ENCODE results near the gene TEAD1. TPM values are rescaled to one million over a fixed set of nuclear protein-coding genes. Genes with fewer than 3 reads are reported as not detected.

TEAD1 gene
- total and polyA plus RNA-seq, 9 of the 15 experiments (the other 6 are each of a cell fraction or from before 2014, with no cell fraction given): 1.7 to 17.7 (median 10.8) TPM

DNA sequence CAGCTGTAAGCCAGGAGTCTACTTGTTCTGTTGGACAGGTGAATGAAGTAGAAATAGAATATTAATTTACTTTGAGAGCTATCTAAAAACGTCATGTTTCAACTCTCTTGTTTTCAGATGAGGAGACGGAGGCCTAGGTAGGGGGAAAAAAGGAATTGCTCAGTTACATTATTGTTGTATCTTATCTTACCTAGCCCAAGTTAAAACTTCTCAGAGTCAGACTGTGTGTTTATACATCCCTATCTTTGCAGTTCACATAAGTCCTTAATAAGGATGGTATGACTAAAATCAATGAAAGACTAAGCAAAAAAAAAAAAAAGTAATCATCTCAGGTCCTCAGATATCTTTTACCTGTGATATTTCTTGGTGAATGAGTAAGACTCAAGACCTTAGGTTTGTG lies 62.8 kb downstream of the TEAD1 start (continued):
- TF ChIP-seq, protein P1, sequence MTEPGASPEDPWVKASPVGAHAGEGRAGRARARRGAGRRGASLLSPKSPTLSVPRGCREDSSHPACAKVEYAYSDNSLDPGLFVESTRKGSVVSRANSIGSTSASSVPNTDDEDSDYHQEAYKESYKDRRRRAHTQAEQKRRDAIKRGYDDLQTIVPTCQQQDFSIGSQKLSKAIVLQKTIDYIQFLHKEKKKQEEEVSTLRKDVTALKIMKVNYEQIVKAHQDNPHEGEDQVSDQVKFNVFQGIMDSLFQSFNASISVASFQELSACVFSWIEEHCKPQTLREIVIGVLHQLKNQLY (CRISPR knock-in tag; conservative IDR thresholded peaks at IDR 0.05): no peak
- no peak for TF ChIP-seq NRF1 (conservative IDR thresholded peaks at IDR 0.05 in 1 of 2, IDR thresholded peaks at IDR 0.05 in 1 of 2)
- no peak for TF ChIP-seq ZNF431 (CRISPR knock-in tag; IDR thresholded peaks at IDR 0.05)
- no peak for TF ChIP-seq MXI1 (IDR thresholded peaks at IDR 0.05; ENCODE audit: low read depth, low read length)
- TF ChIP-seq LEF1 (IDR thresholded peaks at IDR 0.05): peak; percentile 25; the same call in 1 of the 2 replicates
- TF ChIP-seq NCOR1 (IDR thresholded peaks at IDR 0.05): peak; percentile 47
- no peak for TF ChIP-seq ZNF76 (CRISPR knock-in tag; IDR thresholded peaks at IDR 0.05; ENCODE audit: borderline replicate concordance)
- TF ChIP-seq, protein P2, sequence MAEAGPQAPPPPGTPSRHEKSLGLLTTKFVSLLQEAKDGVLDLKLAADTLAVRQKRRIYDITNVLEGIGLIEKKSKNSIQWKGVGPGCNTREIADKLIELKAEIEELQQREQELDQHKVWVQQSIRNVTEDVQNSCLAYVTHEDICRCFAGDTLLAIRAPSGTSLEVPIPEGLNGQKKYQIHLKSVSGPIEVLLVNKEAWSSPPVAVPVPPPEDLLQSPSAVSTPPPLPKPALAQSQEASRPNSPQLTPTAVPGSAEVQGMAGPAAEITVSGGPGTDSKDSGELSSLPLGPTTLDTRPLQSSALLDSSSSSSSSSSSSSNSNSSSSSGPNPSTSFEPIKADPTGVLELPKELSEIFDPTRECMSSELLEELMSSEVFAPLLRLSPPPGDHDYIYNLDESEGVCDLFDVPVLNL (CRISPR knock-in tag; IDR thresholded peaks at IDR 0.05; ENCODE audit: low read depth): no peak
- TF ChIP-seq HDGF (IDR thresholded peaks at IDR 0.05): no peak
- TF ChIP-seq, protein P3, sequence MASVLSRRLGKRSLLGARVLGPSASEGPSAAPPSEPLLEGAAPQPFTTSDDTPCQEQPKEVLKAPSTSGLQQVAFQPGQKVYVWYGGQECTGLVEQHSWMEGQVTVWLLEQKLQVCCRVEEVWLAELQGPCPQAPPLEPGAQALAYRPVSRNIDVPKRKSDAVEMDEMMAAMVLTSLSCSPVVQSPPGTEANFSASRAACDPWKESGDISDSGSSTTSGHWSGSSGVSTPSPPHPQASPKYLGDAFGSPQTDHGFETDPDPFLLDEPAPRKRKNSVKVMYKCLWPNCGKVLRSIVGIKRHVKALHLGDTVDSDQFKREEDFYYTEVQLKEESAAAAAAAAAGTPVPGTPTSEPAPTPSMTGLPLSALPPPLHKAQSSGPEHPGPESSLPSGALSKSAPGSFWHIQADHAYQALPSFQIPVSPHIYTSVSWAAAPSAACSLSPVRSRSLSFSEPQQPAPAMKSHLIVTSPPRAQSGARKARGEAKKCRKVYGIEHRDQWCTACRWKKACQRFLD (CRISPR knock-in tag; IDR thresholded peaks at IDR 0.05): no peak
- TF ChIP-seq, protein P4, sequence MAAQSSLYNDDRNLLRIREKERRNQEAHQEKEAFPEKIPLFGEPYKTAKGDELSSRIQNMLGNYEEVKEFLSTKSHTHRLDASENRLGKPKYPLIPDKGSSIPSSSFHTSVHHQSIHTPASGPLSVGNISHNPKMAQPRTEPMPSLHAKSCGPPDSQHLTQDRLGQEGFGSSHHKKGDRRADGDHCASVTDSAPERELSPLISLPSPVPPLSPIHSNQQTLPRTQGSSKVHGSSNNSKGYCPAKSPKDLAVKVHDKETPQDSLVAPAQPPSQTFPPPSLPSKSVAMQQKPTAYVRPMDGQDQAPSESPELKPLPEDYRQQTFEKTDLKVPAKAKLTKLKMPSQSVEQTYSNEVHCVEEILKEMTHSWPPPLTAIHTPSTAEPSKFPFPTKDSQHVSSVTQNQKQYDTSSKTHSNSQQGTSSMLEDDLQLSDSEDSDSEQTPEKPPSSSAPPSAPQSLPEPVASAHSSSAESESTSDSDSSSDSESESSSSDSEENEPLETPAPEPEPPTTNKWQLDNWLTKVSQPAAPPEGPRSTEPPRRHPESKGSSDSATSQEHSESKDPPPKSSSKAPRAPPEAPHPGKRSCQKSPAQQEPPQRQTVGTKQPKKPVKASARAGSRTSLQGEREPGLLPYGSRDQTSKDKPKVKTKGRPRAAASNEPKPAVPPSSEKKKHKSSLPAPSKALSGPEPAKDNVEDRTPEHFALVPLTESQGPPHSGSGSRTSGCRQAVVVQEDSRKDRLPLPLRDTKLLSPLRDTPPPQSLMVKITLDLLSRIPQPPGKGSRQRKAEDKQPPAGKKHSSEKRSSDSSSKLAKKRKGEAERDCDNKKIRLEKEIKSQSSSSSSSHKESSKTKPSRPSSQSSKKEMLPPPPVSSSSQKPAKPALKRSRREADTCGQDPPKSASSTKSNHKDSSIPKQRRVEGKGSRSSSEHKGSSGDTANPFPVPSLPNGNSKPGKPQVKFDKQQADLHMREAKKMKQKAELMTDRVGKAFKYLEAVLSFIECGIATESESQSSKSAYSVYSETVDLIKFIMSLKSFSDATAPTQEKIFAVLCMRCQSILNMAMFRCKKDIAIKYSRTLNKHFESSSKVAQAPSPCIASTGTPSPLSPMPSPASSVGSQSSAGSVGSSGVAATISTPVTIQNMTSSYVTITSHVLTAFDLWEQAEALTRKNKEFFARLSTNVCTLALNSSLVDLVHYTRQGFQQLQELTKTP (IDR thresholded peaks at IDR 0.05; ENCODE audit: low read depth in 1 of 2, partially characterized antibody in 2 of 2): no peak
- no peak for TF ChIP-seq GATAD2A (IDR thresholded peaks at IDR 0.05)
- TF ChIP-seq SMARCA4 (IDR thresholded peaks at IDR 0.05): peak; percentile 33; the same call in 1 of the 2 replicates
- TF ChIP-seq, protein P5, sequence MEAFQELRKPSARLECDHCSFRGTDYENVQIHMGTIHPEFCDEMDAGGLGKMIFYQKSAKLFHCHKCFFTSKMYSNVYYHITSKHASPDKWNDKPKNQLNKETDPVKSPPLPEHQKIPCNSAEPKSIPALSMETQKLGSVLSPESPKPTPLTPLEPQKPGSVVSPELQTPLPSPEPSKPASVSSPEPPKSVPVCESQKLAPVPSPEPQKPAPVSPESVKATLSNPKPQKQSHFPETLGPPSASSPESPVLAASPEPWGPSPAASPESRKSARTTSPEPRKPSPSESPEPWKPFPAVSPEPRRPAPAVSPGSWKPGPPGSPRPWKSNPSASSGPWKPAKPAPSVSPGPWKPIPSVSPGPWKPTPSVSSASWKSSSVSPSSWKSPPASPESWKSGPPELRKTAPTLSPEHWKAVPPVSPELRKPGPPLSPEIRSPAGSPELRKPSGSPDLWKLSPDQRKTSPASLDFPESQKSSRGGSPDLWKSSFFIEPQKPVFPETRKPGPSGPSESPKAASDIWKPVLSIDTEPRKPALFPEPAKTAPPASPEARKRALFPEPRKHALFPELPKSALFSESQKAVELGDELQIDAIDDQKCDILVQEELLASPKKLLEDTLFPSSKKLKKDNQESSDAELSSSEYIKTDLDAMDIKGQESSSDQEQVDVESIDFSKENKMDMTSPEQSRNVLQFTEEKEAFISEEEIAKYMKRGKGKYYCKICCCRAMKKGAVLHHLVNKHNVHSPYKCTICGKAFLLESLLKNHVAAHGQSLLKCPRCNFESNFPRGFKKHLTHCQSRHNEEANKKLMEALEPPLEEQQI (IDR thresholded peaks at IDR 0.05): no peak
- no peak for TF ChIP-seq ZNF644 (tag; IDR thresholded peaks at IDR 0.05; ENCODE audit: low read depth)
- no peak for TF ChIP-seq KAT7 (CRISPR knock-in tag; IDR thresholded peaks at IDR 0.05; ENCODE audit: borderline replicate concordance)
- 0 out of 2 replicates have a peak, but pooled peaks have one; percentile 16 for TF ChIP-seq TEAD4 (IDR thresholded peaks at IDR 0.05; ENCODE audit: low read length)
- TF ChIP-seq TEAD4 (CRISPR knock-in tag; IDR thresholded peaks at IDR 0.05; ENCODE audit: borderline replicate concordance): no peak
- no peak for TF ChIP-seq MCM5 (IDR thresholded peaks at IDR 0.05; ENCODE audit: low read depth)
- no peak for TF ChIP-seq SNIP1 (IDR thresholded peaks at IDR 0.05; ENCODE audit: low read depth)
- TF ChIP-seq ARID1B (IDR thresholded peaks at IDR 0.05): peak; percentile 58
